Kidney capillary endothelial cell (primary cell): ENCODE data around the gene CHST11.
"Not testable (repeated sequence)": the region's sequence is repeated elsewhere in the genome, so short reads cannot be mapped to it uniquely, and the experiment has no call there.

Source experiments
- DNase-seq: peaks from one replicate; pipeline ENCODE4 v3.0.0-alpha.2; 2018; ENCODE audit warnings: low spot score

Gene CHST11

DNA sequence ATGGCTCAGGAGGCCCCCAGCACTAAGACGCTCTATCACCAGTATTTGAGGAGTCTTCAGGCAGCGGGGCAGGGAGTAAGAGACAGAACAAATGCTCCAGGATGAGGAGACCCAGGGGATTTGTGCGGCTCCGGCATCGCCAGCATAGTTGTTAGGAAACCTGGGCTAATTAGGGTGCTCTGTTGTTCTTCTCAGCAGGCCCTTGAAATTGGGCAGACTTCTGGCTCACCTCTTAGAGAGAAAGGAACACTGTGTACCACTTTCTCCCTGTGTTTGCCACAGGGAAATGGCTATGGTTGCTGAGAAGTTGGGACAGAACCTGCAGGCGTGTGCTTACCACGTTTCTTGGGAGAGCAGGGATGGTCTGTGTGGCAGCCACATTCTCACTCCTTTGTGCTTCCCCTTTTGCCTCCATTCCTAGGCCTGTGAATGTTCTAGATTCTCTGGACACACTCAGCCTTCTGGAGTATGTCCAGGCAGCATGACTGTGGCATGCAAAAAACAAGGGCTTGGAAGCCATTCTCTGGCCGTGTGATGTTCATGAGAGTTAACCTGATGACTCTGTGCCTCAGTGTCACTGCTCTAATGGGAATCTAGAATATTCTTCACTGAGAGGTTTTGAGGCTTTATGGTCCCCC lies 109.0 kb downstream of the CHST11 start:
- DNase-seq = no peak

DNA sequence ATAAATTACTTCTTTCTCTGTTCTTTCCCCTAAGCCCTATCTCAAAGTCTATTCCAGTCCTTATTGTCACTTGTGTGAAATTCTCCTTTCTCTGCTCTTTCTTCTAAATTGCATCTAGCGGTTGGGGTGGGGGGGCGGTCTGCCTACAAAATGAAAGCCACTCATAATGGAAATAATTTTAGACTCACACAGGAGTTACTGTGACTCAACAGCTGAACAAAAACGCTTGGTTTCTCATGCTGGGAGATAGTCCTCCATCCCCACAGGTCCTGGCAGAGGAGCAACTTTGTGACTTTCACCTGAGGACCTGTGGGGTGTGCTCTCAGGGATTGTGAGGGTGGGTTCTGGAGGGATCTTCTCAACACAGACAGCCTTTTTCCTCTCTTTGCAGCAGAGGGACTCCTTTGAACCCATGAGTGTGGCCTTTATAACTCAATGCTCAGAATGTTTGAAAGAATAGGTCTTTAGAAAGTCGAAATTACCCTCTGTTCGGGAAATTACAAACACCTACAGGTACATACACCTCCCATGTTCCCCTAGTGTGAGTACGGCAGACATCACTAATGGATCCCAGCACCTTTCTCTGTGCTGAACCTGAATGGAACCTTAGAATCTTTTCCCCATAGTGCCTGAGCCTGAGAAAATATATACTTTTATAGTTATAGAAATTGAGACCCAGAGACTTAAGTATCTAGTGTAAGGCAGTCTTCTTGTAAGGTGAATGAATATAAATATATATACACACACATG lies 109.7 kb downstream of the CHST11 start:
- DNase-seq = no peak

DNA sequence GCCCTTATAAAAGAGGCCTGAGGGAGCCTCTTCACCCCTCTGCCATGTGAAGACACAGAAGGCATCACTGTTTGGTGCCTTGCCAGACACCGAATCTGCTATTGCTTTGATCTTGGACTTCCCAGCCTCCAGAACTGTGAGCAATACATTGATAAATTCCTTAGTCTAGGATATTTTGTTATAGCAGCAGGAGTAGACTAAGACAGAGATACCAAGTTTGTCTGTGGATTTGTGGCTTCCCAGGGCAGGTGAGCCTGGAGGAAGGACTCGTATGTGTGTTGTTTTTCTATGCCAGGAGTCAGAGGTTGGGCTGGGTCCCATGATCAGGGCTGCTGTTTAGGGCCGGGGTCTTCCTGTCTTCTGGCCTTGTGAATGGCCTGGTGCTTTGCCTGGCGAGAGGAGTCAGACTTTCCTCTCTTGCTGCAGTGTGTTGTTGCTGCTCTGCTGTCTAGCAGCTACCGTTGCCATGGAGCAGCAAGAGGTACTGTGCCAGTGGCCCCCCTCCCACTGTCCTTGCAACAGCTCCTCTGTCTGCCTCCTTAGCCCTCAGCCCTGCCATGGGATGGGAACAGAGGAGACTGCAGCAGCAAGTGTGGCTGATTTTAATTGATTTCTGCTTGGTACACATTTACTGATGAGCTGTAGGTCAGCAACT lies 111.2 kb downstream of the CHST11 start:
- no peak for DNase-seq

DNA sequence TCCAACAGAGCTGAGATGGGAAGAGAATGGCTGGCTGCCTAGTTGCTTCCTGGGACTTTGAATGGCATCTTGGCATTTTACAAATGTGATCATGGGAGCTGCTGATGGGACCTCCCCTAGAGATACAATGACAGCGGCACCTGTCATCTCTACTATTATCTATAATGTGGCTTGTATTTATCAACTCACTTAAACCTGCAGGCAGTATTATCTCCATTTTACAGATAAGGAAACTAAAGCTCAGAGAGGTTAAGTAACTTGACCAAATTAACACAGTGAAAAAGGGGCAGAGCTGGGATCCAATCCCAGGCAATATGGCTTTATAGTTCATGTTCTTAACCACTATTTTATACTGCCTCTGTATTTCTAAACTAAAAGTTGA lies 111.7 kb downstream of the CHST11 start:
- no peak for DNase-seq

DNA sequence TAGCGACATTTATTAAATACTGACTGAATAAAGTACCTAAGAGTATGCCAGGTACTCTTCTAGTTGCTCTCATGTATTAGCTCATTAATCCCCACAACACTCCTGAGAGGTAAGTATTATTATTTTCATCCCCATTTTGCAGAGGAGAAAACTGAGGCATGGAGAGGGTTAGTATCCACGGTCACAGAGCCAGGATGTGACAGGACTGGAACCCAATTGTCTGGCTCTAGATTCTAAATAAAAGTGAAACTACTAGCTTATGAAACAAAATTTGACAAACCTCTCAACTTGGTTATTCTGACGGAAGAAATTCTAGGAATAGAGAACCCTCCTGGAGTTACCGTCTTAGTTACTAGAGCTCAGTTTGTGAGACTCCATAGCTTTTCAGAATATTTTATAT lies 112.2 kb downstream of the CHST11 start:
- DNase-seq = no peak

DNA sequence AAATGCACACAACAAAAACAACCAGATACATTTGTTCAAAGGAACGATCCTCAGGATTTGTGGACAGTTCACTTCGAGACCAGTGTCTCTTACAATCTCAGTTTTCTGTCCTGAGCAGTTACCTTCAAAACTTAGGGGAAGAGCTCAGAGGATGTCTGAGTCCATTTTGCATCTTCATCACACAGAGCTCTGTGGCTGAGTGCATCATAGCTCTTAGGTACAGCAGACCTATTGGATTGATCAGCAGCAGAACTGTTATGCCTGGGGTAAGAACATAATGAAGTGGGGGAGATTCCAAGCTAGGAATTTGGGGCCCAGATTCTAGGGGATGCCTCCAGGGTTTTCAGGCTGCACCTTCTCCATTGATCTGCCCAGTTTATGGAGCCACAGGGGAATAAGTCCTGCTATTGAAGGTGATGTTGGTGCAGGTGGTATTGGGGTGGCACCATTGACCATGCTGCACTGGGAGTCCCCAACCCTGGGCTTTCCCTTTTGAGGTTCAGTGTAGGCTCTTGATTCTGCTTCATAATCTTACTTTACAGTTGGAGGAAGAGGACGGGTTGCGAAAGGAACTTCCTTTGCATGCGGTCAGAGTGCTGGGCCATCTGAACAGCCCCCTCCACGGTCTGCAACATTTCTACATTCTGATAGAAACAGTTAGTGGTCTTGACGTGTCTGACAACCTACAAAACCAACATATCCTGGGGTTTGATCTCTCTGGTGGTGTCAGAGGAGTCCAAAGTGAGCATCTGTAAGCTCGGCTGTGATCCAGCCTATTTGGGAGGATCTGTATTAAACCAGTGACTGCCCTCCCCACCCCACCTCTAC lies 112.8 kb downstream of the CHST11 start:
- no peak for DNase-seq

DNA sequence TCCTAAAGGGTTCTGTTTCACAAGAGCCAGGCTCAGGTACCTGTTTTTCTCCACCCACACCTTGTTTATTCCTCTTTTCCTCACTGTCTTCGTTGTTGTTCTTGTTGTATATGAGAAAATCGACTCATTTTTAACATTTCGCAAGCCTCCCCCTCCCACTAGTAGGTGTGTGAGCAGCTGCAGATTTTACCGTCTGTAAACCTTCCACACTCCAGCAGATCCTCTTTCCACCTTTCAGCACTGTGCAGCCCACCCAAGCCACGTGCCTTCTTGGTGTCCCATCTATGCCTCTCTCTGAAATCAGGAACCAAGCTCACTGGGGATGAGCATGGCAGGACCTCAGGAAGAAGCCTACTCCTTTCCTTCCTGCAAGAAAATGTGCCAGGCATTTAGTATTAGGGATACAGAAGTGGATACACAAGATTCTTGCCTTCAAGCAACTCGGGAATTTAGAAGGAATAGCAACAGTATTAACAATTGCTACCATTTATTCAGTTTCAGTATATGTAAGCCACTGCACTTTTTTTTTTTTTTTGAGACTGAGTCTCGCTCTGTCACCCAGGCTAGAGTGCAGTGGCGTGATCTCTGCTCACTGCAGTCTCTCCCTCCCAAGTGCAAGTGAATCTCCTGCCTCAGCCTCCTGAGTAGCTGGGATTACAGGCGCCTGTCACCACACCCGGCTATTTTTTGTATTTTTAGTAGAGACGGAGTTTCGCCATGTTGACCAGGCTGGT lies 113.6 kb downstream of the CHST11 start:
- DNase-seq = no peak

DNA sequence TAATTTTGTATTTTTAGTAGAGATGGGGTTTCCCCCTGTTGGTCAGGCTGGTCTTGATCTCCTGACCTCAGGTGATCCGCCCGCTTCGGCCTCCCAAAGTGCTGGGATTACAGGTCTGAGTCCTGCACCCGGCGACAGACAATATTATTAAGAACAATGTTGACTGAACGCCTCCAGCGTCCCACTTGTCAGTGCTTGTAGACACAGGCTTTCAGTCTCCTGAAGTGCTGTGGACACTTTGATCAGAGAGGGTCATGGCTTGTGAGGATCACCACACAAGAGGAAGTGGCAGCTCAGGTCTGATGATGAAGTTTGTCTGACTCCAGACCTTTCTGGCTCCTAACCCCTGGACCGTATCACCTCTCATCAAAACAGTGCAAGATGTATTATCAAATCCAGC lies 114.6 kb downstream of the CHST11 start:
- no peak for DNase-seq

DNA sequence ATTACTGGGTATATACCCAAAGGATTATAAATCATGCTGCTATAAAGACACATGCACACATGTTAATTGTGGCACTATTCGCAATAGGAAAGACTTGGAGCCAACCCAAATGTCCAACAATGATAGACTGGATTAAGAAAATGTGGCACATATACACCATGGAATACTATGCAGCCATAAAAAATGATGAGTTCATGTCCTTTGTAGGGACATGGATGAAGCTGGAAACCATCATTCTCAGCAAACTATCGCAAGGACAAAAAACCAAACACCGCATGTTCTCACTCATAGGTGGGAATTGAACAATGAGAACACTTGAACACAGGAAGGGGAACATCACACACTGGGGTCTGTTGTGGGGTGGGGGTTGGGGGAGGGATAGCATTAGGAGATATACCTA lies 117.6 kb downstream of the CHST11 start:
- DNase-seq = not testable (repeated sequence)

DNA sequence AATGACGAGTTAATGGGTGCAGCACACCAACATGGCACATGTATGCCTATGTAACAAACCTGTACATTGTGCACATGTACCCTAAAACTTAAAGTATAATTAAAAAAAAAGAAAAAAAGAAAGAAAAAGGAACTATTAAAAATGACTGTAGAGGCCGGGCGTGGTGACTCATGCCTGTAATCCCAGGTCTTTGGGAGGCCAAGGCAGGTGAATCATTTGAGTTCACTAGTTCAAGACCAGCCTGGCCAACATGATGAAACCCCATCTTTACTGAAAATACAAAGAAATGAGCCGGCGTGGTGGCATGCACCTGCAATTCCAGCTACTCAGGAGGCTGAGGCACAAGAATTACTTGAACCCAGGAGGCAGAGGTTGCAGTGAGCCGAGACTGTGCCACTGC lies 118.0 kb downstream of the CHST11 start:
- not testable (repeated sequence) for DNase-seq

DNA sequence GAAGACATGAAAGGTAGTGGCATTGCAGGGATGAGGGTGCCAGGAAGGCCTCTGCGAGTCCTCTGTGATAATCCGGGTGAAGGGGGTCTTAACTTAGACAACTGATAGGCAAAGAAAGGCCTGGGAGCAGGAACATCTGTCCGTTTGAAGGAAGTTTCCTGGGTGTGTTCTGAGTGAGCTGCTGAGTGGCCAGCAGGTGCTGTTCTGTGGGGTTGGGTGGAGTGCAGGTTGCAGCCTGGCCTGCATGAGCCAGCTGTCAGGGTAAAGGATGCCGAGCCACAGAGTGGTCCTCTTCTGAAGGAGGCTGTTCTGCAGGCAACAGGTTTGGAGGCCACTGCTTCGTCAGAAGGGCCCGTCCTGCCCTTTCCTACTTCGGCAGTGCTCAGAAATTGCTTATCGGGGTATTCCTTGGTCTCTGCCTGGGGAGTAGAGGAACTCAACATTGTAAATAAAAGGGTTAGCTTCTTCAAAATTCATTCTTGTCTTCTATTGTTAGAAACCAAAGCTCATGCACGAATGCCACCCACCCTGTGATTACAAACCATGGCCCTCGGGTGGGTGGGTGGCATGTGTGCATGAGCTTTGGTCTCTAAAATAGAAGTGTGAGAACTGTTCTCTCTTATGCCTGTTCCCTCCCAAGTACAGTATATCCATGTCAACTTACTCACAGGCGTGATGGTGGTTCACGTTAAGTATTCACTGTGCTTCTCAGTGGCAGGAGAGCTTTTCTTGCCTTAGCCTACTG lies 118.9 kb downstream of the CHST11 start:
- no peak for DNase-seq

DNA sequence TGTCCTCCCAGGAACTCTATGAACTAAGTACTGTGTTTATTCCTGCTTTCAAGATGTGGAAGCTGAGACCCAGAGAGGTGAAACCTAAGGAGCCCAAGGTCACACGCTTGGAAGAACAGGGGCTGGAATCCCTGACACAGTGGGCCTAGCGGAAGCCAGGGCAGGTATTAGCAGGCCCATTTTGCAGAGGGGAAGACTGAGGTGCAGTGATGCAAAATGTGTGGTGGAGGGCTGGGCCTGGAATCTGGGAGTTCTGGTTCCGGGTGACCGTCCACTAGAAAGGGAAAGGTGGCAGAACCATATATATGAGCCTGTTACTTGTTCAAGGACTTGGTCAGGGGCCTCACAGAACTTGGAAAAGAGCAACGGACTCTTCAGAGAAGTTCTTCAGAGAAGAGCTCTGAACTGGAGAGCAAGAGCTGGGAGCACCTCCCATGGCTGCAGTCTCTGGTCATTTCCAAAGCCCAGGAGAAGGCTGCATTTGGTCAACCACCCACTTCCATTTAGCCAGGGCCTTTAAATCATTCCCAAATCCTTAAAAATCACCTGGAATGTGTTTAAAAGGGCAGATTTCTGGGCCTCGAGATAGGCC lies 119.5 kb downstream of the CHST11 start:
- no peak for DNase-seq

DNA sequence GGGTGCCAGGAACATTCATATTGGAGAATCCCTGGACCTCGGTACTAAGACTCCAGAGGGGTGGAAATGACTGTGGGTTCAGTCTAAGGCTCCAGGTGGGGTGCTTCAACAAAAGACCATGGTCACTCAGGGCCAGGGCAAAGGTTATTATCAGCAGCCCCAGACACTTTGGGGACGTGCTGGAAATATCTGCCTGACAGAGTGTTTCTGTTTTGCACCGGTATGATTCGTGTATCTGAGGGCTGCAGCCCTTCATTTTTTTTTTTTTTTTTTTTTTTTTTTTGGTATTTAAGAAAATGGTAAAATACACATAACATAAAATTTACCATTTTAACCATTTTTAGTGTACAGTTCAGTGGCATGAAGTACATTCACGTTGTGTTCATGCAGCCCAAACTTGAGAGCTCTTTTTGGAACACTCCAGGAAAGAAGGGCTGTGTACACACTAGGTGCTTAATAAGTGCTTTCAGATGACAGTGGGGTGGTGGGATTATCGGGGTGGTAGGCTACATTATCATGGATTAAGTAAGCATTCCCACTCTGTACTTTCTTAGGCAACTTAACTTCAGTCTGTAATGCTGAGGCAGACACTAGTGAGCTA lies 120.3 kb downstream of the CHST11 start:
- DNase-seq = no peak

DNA sequence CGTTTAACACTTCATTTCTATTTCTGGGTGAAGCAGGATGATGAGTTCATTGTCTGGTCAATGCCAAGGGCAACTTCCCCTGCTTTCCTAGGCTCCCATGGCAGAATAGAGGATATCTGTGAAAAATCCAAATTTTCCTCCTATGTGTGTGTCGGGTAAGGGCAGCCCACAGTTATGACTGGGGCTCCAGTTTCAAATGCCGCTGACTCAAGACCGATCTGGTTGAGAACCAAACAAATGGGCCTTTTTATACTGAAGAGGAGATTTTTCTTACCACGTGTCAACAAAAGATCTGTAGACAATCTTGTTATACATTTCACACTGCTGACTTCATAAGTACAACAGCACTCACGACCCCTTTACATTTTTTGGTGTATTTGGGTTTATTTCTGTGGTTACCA lies 120.8 kb downstream of the CHST11 start:
- DNase-seq = no peak

DNA sequence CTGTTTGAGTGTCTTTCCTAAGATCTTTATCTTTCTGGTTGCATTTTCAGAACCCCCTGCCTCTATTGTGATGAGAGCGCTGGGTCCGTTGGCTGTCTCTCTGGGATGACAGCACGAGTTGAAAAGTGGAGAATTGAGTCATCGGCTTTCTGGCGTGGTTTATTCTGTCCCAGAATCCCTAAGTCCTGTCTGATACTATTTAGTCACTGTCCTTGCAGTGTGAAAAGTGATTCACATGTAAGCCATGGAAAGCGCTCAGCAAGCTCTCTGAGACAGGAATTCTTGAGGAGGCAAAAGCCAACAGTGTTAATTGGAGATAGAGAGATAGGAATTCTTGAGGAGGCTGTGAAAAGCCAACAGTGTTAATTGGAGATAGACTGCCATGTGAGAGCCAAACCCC lies 121.7 kb downstream of the CHST11 start:
- DNase-seq = peak; percentile 78

DNA sequence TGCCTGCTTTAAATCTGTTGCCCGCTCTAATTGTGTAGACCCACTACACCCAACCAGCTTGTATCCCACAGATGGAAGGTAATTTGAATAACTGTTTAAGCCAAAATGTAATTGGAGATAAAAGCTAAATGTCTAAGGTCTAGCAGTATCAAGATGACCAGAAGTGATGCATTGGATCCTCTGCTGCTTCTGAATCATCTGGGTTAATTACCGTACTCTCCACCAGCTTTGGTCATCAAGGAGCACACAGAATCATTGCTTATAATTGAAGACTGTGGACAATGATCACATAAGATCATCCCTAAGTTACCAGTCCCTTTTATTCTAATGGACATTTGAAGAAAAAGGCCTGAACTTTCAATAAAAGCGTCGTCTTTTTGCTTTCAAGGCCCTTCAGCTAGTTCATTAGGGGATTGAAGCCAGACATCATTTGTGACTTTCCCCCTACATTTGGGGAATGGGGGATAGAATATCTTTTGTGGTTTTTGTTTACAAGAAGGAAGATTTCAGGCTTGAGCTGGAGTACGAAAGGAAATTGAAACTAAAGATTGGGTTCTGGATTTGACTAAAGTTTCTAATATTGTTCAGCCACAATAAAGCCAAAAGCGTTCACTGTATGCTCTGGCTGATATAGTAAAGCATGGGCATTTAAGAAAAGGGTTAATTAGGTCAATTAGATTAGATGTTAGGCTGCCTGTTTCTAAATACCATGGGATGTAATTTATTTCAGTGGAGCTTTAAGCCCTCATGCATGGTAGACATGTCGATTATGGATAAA lies 123.2 kb downstream of the CHST11 start:
- no peak for DNase-seq

DNA sequence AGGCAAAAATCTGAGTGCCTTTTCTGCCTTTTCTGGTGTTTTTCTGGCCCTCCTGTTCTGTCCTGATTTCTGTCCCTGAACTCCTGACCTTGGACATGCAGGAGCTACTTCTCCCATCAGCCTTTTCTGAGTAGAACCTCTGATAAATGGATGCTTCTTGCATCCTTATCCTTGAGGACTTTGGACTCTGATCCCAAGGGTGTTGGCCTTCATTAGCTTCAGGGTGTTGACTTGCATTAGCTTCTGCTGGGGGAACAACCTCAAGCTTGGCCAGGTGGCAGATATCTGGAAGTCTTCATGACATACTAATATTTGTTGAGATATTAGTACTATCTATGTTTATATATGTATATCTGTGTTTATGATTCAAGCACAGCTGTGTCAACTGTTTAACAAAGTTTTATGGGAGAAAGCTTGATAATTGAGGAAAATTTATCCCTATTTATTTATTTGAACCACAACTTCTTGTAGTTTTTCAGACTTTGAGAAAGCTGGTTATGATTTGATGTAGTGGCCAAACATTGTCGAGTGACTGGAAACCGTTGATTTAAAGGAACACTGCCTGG lies 124.3 kb downstream of the CHST11 start:
- no peak for DNase-seq

DNA sequence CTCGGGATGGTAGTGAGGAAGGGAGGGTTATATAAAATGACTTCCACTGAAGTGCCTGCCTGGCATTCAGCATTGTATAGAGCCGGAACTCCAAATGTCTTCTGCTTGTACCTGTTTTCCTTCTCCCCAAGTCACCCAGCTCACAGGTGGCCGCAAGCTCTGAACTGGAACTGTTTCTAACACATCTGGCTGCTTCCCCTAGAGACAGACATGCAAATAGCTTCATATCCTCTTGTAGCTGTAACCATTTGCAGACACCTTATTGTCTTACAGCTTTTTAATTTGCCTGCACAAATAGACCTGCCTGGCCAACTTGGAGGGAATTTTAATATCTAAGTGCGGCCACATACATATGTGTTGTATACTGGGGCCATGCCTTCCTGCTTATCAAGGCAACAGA lies 126.0 kb downstream of the CHST11 start:
- DNase-seq = no peak

DNA sequence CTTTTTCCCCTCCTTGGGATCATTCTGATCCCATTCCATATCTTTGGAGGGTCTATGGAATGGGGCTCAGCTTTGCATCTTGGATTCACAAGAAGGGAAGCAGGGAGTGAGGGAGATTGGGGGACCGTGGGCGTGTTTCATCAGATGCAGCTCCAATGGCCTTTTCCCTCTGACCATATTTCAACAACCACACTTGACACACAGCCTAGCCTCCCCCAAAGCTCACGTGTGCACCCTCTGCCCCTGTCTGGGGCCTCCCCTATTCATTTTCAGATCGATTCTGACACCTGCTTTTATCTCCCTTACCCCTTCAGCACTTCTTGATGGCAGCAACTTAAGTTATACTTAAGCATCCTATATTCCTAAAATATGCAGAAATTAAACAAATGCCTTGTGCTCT lies 126.6 kb downstream of the CHST11 start:
- no peak for DNase-seq
